Cardiac muscle cell (in vitro differentiated cells and primary cell): ENCODE measurements around the gene HDAC5. TPM values are rescaled to one million over a fixed set of nuclear protein-coding genes. Genes with fewer than 3 reads are reported as not detected.
A peak's percentile ranks its signal among the peaks of the same experiment; 100 is the strongest.

Experiments
- DNase-seq, 2 donors: peaks; one replicate each; pipeline versions ENCODE4 v3.0.0 to v3.0.0-alpha.2; 2010 to 2017; ENCODE audit warnings: low read depth in 1 of 2, low spot score in 1 of 2
- H3K27ac ChIP-seq: fragments of 200-600 bp; sonication (generic); 2 replicates; pipeline ENCODE4 v1.5.1; 2016
- H3K27me3 ChIP-seq: fragments of 200-600 bp; sonication (generic); 2 replicates; pipeline ENCODE4 v1.6.0; 2016; ENCODE audit warnings: control low read depth
- H3K36me3 ChIP-seq: fragments of 200-600 bp; sonication (generic); 2 replicates; pipeline ENCODE4 v1.5.1; 2016; ENCODE audit warnings: control low read depth
- H3K4me1 ChIP-seq: fragments of 200-600 bp; sonication (generic); 2 replicates; pipeline ENCODE4 v1.8.1; 2017; ENCODE audit warnings: low read depth, mild to moderate bottlenecking, mixed run types
- H3K4me3 ChIP-seq: fragments of 200-600 bp; sonication (generic); 2 replicates; pipeline ENCODE4 v1.5.1; 2016; ENCODE audit warnings: mild to moderate bottlenecking
- H3K9me3 ChIP-seq: fragments of 200-600 bp; sonication (generic); 2 replicates; pipeline ENCODE4 v1.5.1; 2017; ENCODE audit warnings: low read depth, mild to moderate bottlenecking, control low read depth
- polyA plus RNA-seq: library from polyadenylated mRNA; unstranded; fragments of >200 nt; fragmentation: Nextera tagmentation; extraction: Ambion mirVana; gene quantifications from 2 replicates; pipeline ENCODE4 v1.2.1, GENCODE V29; 2016
- total RNA-seq: library from RNA; depleted of rRNA; stranded (reverse); fragments of >200 nt; gene quantifications from 2 replicates; pipeline ENCODE4 v1.2.3, GENCODE V29; 2016
- TF ChIP-seq, protein P1 (sequence below): IDR thresholded peaks from 2 replicates; pipeline ENCODE4 v1.5.1; 2012; ENCODE audit warnings: low read depth, mild to moderate bottlenecking, low read length

Gene HDAC5
- total and polyA plus RNA-seq, 2 experiments from 2014 or later = 94.1 to 300 TPM

DNA sequence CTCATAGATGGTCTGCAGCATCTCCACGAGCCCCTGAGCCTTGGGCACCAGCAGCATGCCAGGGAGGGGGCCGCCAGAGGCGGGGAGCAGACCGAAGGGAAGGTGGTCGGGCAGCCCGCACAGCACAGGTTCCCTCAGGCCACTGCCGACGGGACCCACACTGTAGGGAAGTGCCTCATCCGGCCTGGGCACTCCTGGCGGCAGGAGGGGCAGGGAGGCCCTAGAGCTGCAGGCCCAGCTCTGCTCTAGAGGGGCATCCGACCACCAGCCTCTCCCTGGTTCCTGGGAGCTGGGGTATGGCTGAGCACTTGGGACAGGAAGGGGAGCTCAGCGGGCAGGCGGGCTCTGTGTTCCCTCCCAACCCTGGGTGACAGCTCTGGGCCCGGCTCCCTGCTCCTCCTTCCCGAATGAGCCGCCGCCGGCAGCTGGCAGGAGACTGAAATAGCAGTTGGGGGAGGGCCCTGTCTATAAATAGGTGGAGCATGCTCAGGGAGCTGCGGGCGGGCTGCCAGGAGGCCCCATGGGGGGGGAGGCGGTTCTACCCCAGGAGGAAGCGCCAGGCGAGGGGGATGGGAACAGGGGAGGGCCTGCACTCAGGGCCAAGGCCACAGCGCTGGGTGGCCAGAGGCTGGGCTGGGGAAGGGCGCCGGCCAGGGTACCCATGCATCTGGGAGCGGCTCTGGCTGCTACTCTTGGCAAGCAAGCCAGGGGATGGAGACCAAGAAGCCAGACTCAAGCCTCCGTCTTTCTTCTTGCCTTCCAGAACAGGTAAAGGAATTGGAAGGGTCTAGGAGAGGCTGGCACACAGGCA lies 12.4 kb downstream of the HDAC5 start:
- Histone ChIP-seq H3K4me3 (peak overlapping the region; percentile 23), H3K27me3 (no peaks in the 10 kb centered on the region), H3K27ac (peak overlapping the region; percentile 82), H3K4me1 (peaks cover 77% of the 10 kb centered on the region), H3K36me3 (no peaks in the 10 kb centered on the region), H3K9me3 (no peaks in the 10 kb centered on the region)
- TF ChIP-seq, protein P1, sequence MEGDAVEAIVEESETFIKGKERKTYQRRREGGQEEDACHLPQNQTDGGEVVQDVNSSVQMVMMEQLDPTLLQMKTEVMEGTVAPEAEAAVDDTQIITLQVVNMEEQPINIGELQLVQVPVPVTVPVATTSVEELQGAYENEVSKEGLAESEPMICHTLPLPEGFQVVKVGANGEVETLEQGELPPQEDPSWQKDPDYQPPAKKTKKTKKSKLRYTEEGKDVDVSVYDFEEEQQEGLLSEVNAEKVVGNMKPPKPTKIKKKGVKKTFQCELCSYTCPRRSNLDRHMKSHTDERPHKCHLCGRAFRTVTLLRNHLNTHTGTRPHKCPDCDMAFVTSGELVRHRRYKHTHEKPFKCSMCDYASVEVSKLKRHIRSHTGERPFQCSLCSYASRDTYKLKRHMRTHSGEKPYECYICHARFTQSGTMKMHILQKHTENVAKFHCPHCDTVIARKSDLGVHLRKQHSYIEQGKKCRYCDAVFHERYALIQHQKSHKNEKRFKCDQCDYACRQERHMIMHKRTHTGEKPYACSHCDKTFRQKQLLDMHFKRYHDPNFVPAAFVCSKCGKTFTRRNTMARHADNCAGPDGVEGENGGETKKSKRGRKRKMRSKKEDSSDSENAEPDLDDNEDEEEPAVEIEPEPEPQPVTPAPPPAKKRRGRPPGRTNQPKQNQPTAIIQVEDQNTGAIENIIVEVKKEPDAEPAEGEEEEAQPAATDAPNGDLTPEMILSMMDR = peak; percentile 8
- peak; percentile 95 to 98 for DNase-seq

- TF ChIP-seq, protein P1 = no peak
- Histone ChIP-seq H3K27me3 (no peaks in the 10 kb centered on the region), H3K4me3 (peak overlapping the region; percentile 23), H3K27ac (peak overlapping the region; percentile 82), H3K9me3 (no peaks in the 10 kb centered on the region), H3K4me1 (peaks cover 82% of the 10 kb centered on the region), H3K36me3 (no peaks in the 10 kb centered on the region)
- no peak for DNase-seq
Observed at GRCh38 chr17:44110011-44110686, 13.3 kb downstream of the HDAC5 start.

DNA sequence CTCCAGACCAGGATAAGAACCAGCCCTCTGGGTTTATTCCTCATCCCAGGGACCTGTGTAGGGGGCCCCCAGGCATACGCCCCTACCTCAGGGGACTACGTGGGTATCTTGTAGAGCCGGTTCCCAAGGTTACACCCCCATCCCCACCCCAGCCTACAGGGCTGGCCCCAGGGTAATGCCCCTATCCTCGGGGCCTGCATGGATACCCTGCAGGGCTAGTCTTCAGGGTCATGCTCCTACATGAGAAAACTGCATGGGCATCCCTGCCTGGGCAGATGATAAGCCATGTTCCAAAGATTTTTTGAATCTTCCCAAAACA lies 14.2 kb downstream of the HDAC5 start:
- TF ChIP-seq, protein P1 = no peak
- Histone ChIP-seq H3K27ac (peak overlapping the region; percentile 82), H3K9me3 (no peaks in the 10 kb centered on the region), H3K27me3 (no peaks in the 10 kb centered on the region), H3K36me3 (no peaks in the 10 kb centered on the region), H3K4me1 (peaks cover 73% of the 10 kb centered on the region), H3K4me3 (peak overlapping the region; percentile 23)
- DNase-seq = no peak

GRCh38 chr17:44108440-44109311 lies 14.8 kb downstream of the HDAC5 start:
- no peaks in the 10 kb centered on the region for H3K27me3 ChIP-seq
- peaks cover 74% of the 10 kb centered on the region for H3K4me1 ChIP-seq
- H3K4me3 ChIP-seq = no peak overlapping the region
- TF ChIP-seq, protein P1 = no peak
- H3K27ac ChIP-seq = peak overlapping the region; percentile 82
- no peaks in the 10 kb centered on the region for H3K36me3 ChIP-seq
- peak in 1 of 2 donors; percentile 94 for DNase-seq
- H3K9me3 ChIP-seq = no peaks in the 10 kb centered on the region

GRCh38 chr17:44106801-44107200 lies 16.6 kb downstream of the HDAC5 start:
- H3K9me3 ChIP-seq = no peaks in the 10 kb centered on the region
- H3K4me3 ChIP-seq = no peak overlapping the region
- H3K4me1 ChIP-seq = peaks cover 70% of the 10 kb centered on the region
- TF ChIP-seq, protein P1 = no peak
- no peaks in the 10 kb centered on the region for H3K36me3 ChIP-seq
- no peaks in the 10 kb centered on the region for H3K27me3 ChIP-seq
- no peak overlapping the region for H3K27ac ChIP-seq
- DNase-seq = no peak
